HG03469 (cell line): ENCODE measurements around the gene MSX1.

ENCODE experiments used
- ATAC-seq: cut with Tn5 transposase; IDR thresholded peaks from one replicate; pipeline ENCODE4 v1.9.1; 2021; ENCODE audit warnings: mild to moderate bottlenecking, moderate library complexity, moderate number of reproducible peaks; ENCODE audit not compliant: unreplicated experiment

The MSX1 gene

GRCh38 chr4:4868758-4869723 lies 9.6 kb downstream of the MSX1 start:
- no peak for ATAC-seq

GRCh38 chr4:4869731-4870571 lies 10.5 kb downstream of the MSX1 start:
- no peak for ATAC-seq

- no peak for ATAC-seq
Observed at GRCh38 chr4:4870576-4871241, 11.2 kb downstream of the MSX1 start.

- ATAC-seq: no peak
Observed at GRCh38 chr4:4871242-4871572, 11.7 kb downstream of the MSX1 start.

- ATAC-seq: no peak
Observed at GRCh38 chr4:4871573-4872313, 12.3 kb downstream of the MSX1 start.

- no peak for ATAC-seq
Observed at GRCh38 chr4:4872314-4872903, 12.9 kb downstream of the MSX1 start.

- no peak for ATAC-seq
Observed at GRCh38 chr4:4873203-4873602, 13.7 kb downstream of the MSX1 start.

GRCh38 chr4:4874254-4874653 lies 14.8 kb downstream of the MSX1 start:
- no peak for ATAC-seq

GRCh38 chr4:4875147-4875546 lies 15.7 kb downstream of the MSX1 start:
- ATAC-seq: no peak

- ATAC-seq: no peak
Observed at GRCh38 chr4:4875611-4876010, 16.1 kb downstream of the MSX1 start.

GRCh38 chr4:4876945-4877661 lies 17.6 kb downstream of the MSX1 start:
- no peak for ATAC-seq

- no peak for ATAC-seq
Observed at GRCh38 chr4:4880492-4880891, 21.0 kb downstream of the MSX1 start.

- ATAC-seq: no peak
Observed at GRCh38 chr4:4881432-4881831, 22.0 kb downstream of the MSX1 start.

- no peak for ATAC-seq
Observed at GRCh38 chr4:4884611-4885010, 25.1 kb downstream of the MSX1 start.

- no peak for ATAC-seq
Observed at GRCh38 chr4:4887426-4887825, 28.0 kb downstream of the MSX1 start.

- ATAC-seq: no peak
Observed at GRCh38 chr4:4888695-4889094, 29.2 kb downstream of the MSX1 start.

- ATAC-seq: no peak
Observed at GRCh38 chr4:4889781-4890180, 30.3 kb downstream of the MSX1 start.

- no peak for ATAC-seq
Observed at GRCh38 chr4:4890574-4891255, 31.2 kb downstream of the MSX1 start.

GRCh38 chr4:4893721-4894120 lies 34.3 kb downstream of the MSX1 start:
- ATAC-seq: no peak
